ENCODE results near the gene MARCHF2.

Gene MARCHF2

DNA sequence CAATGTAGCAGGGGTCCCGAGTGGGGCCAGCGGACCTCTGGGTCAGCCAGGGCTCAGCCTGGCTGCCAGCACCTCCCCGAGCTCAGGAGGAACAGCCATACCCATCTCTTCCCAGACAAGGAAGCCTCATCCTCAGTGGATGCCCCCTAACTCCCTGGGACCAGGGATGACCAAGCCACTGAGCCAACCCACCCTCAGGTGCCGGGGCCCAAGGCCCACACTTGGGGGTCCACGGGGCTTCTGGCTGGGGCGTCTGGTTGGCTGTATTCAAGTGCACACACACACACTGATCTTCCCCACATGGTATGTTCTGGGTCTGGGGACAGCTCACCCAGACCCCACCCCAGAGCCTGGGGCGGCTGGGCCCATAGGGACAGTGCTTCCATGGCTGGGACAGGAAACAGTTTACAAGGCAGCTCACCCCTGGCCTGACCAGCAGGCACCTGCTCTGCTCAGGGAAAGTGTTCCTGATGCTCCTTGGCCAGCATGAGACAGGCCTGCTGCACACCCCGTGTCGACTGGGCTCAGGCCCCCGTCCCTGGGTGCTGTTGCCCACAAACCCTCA, 15.3 kb upstream of the MARCHF2 start:
- peak; percentile 17 for DNase-seq (ENCODE audit: low read depth)
- no peak overlapping the region for H3K4me3 ChIP-seq (ENCODE audit: low read depth, low read length)
- no peak for TF ChIP-seq POLR2A (IDR thresholded peaks at IDR 0.05; ENCODE audit: extremely low read depth, insufficient read length)
- TF ChIP-seq MYC (IDR thresholded peaks at IDR 0.05; ENCODE audit: low read depth, low read length), result no peak
- no peak for TF ChIP-seq CTCF (IDR thresholded peaks at IDR 0.05; ENCODE audit: low read depth, low read length)
- TF ChIP-seq, protein P1, sequence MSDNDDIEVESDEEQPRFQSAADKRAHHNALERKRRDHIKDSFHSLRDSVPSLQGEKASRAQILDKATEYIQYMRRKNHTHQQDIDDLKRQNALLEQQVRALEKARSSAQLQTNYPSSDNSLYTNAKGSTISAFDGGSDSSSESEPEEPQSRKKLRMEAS (IDR thresholded peaks at IDR 0.05; ENCODE audit: low read depth, low read length), result no peak

GRCh38 chr19:8398311-8398771, 14.8 kb upstream of the MARCHF2 start:
- TF ChIP-seq POLR2A (IDR thresholded peaks at IDR 0.05; ENCODE audit: extremely low read depth, insufficient read length), result no peak
- TF ChIP-seq MYC (IDR thresholded peaks at IDR 0.05; ENCODE audit: low read depth, low read length), result no peak
- TF ChIP-seq, protein P1 (IDR thresholded peaks at IDR 0.05; ENCODE audit: low read depth, low read length), result no peak
- TF ChIP-seq CTCF (IDR thresholded peaks at IDR 0.05; ENCODE audit: low read depth, low read length), result no peak
- H3K4me3 ChIP-seq (ENCODE audit: low read depth, low read length), result no peak overlapping the region
- peak; percentile 50 for DNase-seq (ENCODE audit: low read depth)

- DNase-seq (ENCODE audit: low read depth), result no peak
These were observed 13.4 kb upstream of the MARCHF2 start for GRCh38 chr19:8399681-8400188.

GRCh38 chr19:8401981-8402411, 11.1 kb upstream of the MARCHF2 start:
- TF ChIP-seq CTCF (IDR thresholded peaks at IDR 0.05; ENCODE audit: low read depth, low read length) (no peak), MYC (IDR thresholded peaks at IDR 0.05; ENCODE audit: low read depth, low read length) (no peak), POLR2A (IDR thresholded peaks at IDR 0.05; ENCODE audit: extremely low read depth, insufficient read length) (no peak)
- TF ChIP-seq, protein P1 (IDR thresholded peaks at IDR 0.05; ENCODE audit: low read depth, low read length), result no peak
- DNase-seq (ENCODE audit: low read depth), result no peak
- no peak overlapping the region for H3K4me3 ChIP-seq (ENCODE audit: low read depth, low read length)

More at GRCh38 chr19:8399681-8400188, 13.4 kb upstream of the MARCHF2 start:
- H3K4me3 ChIP-seq (ENCODE audit: low read depth, low read length), result no peak overlapping the region
- no peak for TF ChIP-seq CTCF (IDR thresholded peaks at IDR 0.05; ENCODE audit: low read depth, low read length)
- TF ChIP-seq POLR2A (IDR thresholded peaks at IDR 0.05; ENCODE audit: extremely low read depth, insufficient read length), result no peak
- TF ChIP-seq, protein P1 (IDR thresholded peaks at IDR 0.05; ENCODE audit: low read depth, low read length), result no peak
- no peak for TF ChIP-seq MYC (IDR thresholded peaks at IDR 0.05; ENCODE audit: low read depth, low read length)

GRCh38 chr19:8403098-8403819, 9.8 kb upstream of the MARCHF2 start:
- no peak for TF ChIP-seq CTCF (IDR thresholded peaks at IDR 0.05; ENCODE audit: low read depth, low read length)
- TF ChIP-seq, protein P1 (IDR thresholded peaks at IDR 0.05; ENCODE audit: low read depth, low read length), result no peak
- TF ChIP-seq MYC (IDR thresholded peaks at IDR 0.05; ENCODE audit: low read depth, low read length), result no peak
- no peak for TF ChIP-seq POLR2A (IDR thresholded peaks at IDR 0.05; ENCODE audit: extremely low read depth, insufficient read length)
- DNase-seq (ENCODE audit: low read depth), result no peak
- H3K4me3 ChIP-seq (ENCODE audit: low read depth, low read length), result no peak overlapping the region

Measured in NB4 (cell line).